HG03571 (cell line): ENCODE results near the gene TTPAL.

Experiments used
- ATAC-seq: cut with Tn5 transposase; IDR thresholded peaks from one replicate; pipeline ENCODE4 v1.9.1; 2021; ENCODE audit not compliant: unreplicated experiment

The TTPAL gene

GRCh38 chr20:44475694-44476560, at the start of gene TTPAL:
Gene TTPAL, plus strand, starts transcription at chr20:44475874. Its CDS starts 4,126 bp downstream, at chr20:44480000.
- ATAC-seq: peak; percentile 90

- no peak for ATAC-seq
These were observed 49.8 kb upstream of the TTPAL start for GRCh38 chr20:44425923-44426322.

GRCh38 chr20:44426879-44427790, 48.5 kb upstream of the TTPAL start:
- no peak for ATAC-seq

GRCh38 chr20:44427804-44428173, 47.9 kb upstream of the TTPAL start:
- no peak for ATAC-seq

GRCh38 chr20:44428174-44429016, 47.3 kb upstream of the TTPAL start:
- no peak for ATAC-seq

- ATAC-seq: no peak
These were observed 46.7 kb upstream of the TTPAL start for GRCh38 chr20:44429017-44429339.

- no peak for ATAC-seq
These were observed 46.0 kb upstream of the TTPAL start for GRCh38 chr20:44429419-44430269.

GRCh38 chr20:44430270-44431065, 45.2 kb upstream of the TTPAL start:
- ATAC-seq: no peak

GRCh38 chr20:44431118-44431501, 44.6 kb upstream of the TTPAL start:
- ATAC-seq: no peak

- ATAC-seq: no peak
These were observed 44.0 kb upstream of the TTPAL start for GRCh38 chr20:44431502-44432234.

- no peak for ATAC-seq
These were observed 42.8 kb upstream of the TTPAL start for GRCh38 chr20:44432618-44433577.

GRCh38 chr20:44433751-44434538, 41.7 kb upstream of the TTPAL start:
- ATAC-seq: no peak

GRCh38 chr20:44435630-44436335, 39.9 kb upstream of the TTPAL start:
- no peak for ATAC-seq

GRCh38 chr20:44436393-44436792, 39.3 kb upstream of the TTPAL start:
- ATAC-seq: no peak

GRCh38 chr20:44437497-44437896, 38.2 kb upstream of the TTPAL start:
- ATAC-seq: no peak

GRCh38 chr20:44438782-44439181, 36.9 kb upstream of the TTPAL start:
- no peak for ATAC-seq
